ENCODE results near the gene CALCA. TPM values are rescaled to one million over a fixed set of nuclear protein-coding genes. Genes with fewer than 3 reads are reported as not detected.

Gene CALCA
- total RNA-seq, 1 donor from 2014 or later: not detected

GRCh38 chr11:14932447-14932846, 39.7 kb downstream of the CALCA start:
- H3K27ac Mint-ChIP-seq: no peak overlapping the region
- DNase-seq (ENCODE audit: low spot score): no peak

GRCh38 chr11:14930369-14930768, 41.8 kb downstream of the CALCA start:
- peaks cover 16% of the 10 kb centered on the region for H3K9me3 Mint-ChIP-seq
- H3K36me3 Mint-ChIP-seq (ENCODE audit: low read depth): peaks cover 5% of the 10 kb centered on the region
- H3K27ac Mint-ChIP-seq: no peak overlapping the region
- H3K27me3 Mint-ChIP-seq (ENCODE audit: insufficient read depth): peaks cover 4% of the 10 kb centered on the region
- no peak for DNase-seq (ENCODE audit: low spot score)
- intact Hi-C loops (cut with micrococcal nuclease): no loop called here
- no peak overlapping the region for H3K4me3 Mint-ChIP-seq
- no peaks in the 10 kb centered on the region for H3K4me1 Mint-ChIP-seq (ENCODE audit: low read depth)

More at GRCh38 chr11:14932447-14932846, 39.7 kb downstream of the CALCA start:
- Mint-ChIP-seq H3K36me3 (ENCODE audit: low read depth) (peaks cover 5% of the 10 kb centered on the region), H3K27me3 (ENCODE audit: insufficient read depth) (peaks cover 4% of the 10 kb centered on the region), H3K4me3 (no peak overlapping the region), H3K9me3 (peaks cover 16% of the 10 kb centered on the region), H3K4me1 (ENCODE audit: low read depth) (no peaks in the 10 kb centered on the region)
- intact Hi-C loops (cut with micrococcal nuclease): no loop called here

GRCh38 chr11:14927146-14927545, 45.0 kb downstream of the CALCA start:
- peaks cover 16% of the 10 kb centered on the region for H3K9me3 Mint-ChIP-seq
- H3K27ac Mint-ChIP-seq: no peak overlapping the region
- DNase-seq (ENCODE audit: low spot score): no peak
- no peaks in the 10 kb centered on the region for H3K4me1 Mint-ChIP-seq (ENCODE audit: low read depth)
- intact Hi-C loops (cut with micrococcal nuclease): no loop called here
- peaks cover 5% of the 10 kb centered on the region for H3K36me3 Mint-ChIP-seq (ENCODE audit: low read depth)
- peaks cover 4% of the 10 kb centered on the region for H3K27me3 Mint-ChIP-seq (ENCODE audit: insufficient read depth)
- H3K4me3 Mint-ChIP-seq: no peak overlapping the region

GRCh38 chr11:14924318-14924717, 47.8 kb downstream of the CALCA start:
- Mint-ChIP-seq H3K27ac (no peak overlapping the region), H3K36me3 (ENCODE audit: low read depth) (peaks cover 5% of the 10 kb centered on the region), H3K4me3 (no peak overlapping the region), H3K4me1 (ENCODE audit: low read depth) (no peaks in the 10 kb centered on the region), H3K9me3 (peaks cover 11% of the 10 kb centered on the region), H3K27me3 (ENCODE audit: insufficient read depth) (no peaks in the 10 kb centered on the region)
- DNase-seq (ENCODE audit: low spot score): no peak
- intact Hi-C loops (cut with micrococcal nuclease): no loop called here

Other genes starting within 250 kb of the CALCA start
- 13.7 and 14.3 TPM in 2 replicates for gene CYP2R1, start 80.1 kb downstream of the CALCA start, total RNA-seq
- gene CALCB, start 101.2 kb upstream of the CALCA start, total RNA-seq: 0.49 and 0.52 TPM in 2 replicates
- not detected in 2 replicates for gene INSC, start 142.6 kb upstream of the CALCA start, total RNA-seq